Astrocyte of the spinal cord (primary cell): ENCODE data around the gene NUP210.

Experiments used
- DNase-seq: peaks from one replicate; pipeline ENCODE4 v3.0.0; 2011; ENCODE audit warnings: low read depth, low spot score
- H3K4me3 ChIP-seq: 2 replicates; pipeline ENCODE4 v1.5.1; 2011; ENCODE audit warnings: low read depth, mild to moderate bottlenecking, low read length, moderate library complexity
- in situ Hi-C: cut with HindIII; loops from 2 replicates; pipeline ENCODE4 v1.10.0; 2017; ENCODE audit warnings: low sequenced_read_pairs
- TF ChIP-seq, protein P1 (sequence below): IDR thresholded peaks from 2 replicates; pipeline ENCODE4 v1.5.1; 2012; ENCODE audit warnings: low read depth, mild to moderate bottlenecking, low read length, inconsistent platforms

The NUP210 gene

DNA sequence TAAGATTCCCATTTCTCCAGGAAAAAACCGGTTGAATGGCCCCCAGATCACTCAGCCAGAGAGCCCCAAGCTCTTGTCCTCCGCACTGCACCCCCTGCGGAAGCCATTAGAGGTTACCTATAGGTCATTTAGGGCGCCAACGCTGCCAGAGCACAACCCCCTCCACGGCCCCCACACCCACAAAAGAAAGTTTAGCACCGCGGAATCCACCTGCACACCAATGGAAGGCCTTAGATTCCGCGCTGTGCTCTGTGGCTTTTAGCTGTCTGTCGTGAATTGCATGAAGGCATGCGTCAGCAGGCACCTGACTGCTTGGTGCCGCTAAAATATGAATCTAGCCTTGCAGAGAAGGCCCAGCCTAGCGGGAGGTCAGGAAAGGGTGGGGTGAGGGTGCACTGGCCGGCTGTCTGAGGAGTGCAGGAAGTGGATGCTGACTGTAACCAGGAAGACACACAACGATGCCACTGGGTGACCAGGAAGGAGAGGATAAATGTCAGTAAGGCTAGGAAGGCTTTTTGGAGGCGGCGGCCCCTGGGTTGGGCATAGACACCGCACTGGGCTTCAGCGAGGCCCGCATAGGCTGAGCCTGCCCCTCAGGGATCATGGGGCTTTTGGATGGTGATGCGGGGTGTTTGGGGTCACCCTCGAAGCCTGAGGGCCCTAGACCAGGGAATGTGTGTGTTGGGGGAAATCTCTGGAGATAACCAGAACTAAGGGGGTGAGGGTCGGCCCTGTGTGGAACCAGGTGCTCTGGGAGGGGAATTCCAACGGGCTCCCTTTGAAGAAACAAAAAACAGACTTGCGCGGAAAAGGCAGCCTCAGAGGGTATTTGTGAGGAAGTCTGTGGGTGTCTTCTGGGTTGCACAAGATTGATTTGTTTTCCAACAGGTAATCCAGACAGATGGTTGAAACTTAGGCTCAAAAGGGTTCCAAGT is 976 bp upstream of the NUP210 start:
- TF ChIP-seq, protein P1, sequence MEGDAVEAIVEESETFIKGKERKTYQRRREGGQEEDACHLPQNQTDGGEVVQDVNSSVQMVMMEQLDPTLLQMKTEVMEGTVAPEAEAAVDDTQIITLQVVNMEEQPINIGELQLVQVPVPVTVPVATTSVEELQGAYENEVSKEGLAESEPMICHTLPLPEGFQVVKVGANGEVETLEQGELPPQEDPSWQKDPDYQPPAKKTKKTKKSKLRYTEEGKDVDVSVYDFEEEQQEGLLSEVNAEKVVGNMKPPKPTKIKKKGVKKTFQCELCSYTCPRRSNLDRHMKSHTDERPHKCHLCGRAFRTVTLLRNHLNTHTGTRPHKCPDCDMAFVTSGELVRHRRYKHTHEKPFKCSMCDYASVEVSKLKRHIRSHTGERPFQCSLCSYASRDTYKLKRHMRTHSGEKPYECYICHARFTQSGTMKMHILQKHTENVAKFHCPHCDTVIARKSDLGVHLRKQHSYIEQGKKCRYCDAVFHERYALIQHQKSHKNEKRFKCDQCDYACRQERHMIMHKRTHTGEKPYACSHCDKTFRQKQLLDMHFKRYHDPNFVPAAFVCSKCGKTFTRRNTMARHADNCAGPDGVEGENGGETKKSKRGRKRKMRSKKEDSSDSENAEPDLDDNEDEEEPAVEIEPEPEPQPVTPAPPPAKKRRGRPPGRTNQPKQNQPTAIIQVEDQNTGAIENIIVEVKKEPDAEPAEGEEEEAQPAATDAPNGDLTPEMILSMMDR: no peak
- no peak for DNase-seq
- in situ Hi-C loops: no loop called here
- H3K4me3 ChIP-seq: no peak overlapping the region

DNA sequence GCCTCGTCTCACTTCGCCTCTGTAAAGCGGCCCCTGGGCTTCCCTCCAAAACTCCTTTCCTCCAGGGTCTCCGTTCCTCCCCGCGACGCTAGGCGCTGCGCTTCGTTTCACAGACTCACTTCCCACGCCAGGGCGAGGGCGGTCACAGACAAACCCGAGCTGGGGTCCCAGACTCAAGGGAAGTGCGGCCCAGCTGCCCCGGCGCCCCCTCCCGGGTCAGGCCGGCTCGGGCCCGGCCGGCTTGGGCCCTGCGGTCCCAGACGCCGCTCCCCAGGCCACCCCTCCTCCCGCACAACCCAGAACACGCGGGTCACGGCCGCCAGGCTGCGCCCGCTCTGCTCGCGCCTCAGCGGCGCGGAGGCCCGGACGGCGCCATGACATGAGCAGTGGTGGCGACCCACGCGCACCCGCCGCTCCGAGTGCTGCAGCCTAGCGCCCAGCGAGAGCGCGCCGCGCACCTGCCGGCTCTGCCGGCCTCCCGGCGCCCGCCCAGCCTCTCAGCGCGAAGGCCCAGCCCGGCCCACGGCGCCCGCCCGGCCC is 547 bp downstream of the NUP210 start:
- TF ChIP-seq, protein P1: no peak
- no peak for DNase-seq
- in situ Hi-C loops: no loop called here
- H3K4me3 ChIP-seq: no peak overlapping the region

DNA sequence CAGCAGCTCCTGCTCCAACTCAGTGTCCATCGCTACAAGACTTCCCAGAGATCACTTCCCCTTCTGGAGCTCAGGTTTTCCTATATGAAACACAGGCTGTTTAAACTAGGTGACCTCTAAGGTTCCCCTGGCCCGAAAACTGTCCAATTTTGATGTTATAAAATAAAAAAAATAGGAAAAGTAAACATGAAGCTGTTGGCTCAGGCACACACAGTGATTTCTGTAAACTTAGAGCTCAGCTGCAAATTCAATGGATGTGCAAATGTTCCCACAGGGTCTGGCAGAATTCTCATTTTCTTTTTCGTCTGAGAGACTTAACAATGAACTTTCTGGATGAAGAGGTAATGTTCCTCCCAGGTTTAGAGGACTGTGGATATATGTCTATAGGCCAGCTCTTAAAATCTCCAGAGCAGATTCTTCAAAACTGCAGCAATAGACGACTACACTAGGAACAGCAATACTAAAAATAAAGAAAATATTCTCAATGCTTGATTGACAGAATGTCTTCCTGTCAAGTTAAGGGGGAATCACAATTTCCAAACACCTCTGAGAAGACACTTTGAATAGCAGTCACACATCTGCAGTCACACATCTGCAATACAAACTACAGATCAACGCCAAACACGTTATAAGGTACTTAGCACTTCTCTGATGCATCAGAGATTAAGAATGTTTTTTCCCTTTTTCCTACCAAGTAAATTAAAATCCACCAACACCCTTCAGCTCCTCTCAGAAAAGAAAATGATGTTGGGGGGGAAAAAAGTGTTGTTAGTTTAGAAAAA is 2.8 kb downstream of the NUP210 start:
- no peak for DNase-seq
- no peak overlapping the region for H3K4me3 ChIP-seq
- TF ChIP-seq, protein P1: no peak
- in situ Hi-C loops: no loop called here

DNA sequence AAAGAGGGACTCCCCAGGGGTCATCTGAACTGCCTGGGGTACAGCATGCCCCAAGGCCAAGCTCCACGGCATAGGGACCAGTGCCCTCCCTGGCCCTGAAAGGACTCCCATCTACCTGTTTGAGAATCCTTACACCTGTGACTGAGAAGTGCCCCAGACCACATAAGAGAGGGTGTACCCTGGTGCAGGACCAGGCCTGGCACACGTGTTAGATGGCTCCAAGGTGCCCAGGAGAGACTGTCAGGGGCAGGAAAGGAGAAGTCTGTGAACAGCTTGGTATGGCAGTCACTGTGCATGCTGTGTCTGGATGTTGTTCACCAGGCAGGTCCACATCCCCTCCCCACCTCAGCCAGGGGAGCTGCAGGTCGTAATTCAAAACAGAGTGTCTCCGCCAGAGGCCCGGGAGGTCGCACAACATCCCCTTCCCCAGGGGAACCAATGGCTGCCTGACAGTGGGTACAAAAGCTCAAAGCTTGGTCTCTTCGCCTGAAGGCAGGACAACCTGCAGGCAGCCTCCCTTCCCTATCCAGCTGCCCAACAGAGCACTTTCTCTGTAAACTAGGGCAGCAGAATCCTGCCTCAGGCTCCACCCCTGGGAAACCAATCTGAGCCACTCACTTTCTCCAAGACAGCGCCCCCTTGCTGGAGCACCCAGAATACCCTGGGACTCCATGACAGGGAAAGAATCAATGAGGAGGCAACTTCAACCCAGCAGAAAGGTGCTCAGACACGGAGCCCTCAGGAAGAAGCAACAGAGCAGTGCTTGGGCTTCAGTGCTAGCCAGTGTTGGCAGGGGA is 3.9 kb downstream of the NUP210 start:
- no peak for DNase-seq
- in situ Hi-C loops: no loop called here
- TF ChIP-seq, protein P1: no peak

DNA sequence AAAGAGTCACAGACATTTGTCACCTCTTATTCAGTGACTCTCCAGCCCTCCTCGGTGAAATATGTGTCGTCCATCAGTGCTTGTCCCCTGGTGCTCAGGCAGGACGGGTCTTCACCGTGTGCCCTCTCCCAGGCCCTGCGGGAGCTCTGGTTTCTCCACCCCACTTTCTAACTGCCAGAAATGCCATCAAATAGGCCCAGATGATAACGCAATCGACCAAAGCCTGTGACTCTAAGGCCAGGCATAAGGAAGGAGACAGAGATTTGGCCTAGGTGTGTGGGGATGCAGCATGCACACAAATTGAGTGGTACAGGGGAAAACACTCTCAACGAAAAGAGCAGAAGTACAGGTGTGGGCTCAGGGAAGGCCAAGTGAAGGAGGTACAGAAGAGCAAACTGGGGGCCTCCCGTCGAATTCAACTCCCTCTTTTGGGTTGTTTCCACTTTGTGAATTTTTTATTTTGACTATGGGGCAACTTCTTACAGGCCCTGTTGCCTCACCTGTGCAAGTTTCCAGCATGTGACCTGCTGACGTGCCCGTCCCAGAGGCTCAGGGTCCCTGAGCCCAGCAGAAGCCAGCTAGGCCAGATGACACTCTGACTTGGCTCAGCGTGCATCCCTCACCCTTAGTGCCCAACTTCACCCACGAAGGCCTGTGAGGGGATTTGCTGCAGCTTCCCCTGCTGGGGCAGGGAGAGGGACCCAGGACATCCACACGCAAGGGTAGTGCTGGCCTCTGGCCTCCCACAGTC is 4.7 kb downstream of the NUP210 start:
- in situ Hi-C loops: no loop called here
- TF ChIP-seq, protein P1: no peak
- no peak for DNase-seq
- no peak overlapping the region for H3K4me3 ChIP-seq

More for the DNA sequence above, 3.9 kb downstream of the NUP210 start:
- no peak overlapping the region for H3K4me3 ChIP-seq
